Measurements from ENCODE around the gene TMC2.

Gene TMC2

DNA sequence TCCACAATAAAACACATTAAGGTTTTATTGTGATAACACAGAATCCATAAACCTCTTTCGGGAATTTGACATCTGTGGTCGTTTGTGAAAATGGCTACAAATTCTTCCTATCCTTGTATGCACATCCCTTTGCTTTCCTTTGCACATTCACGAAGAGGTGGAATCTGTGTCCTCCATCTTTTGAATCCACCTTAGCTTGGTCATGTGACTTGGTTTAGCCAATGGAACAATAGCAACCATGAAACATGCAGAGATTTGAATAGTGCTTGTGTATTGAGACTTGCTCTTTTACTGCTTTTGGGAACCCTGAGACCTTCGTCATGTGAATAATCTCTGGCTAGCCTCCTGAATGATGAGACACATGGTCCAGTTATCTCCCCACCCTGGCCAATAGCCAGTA is 66.4 kb downstream of the TMC2 start:
- no peaks in the 10 kb centered on the region for H3K27me3 Mint-ChIP-seq
- no peaks in the 10 kb centered on the region for H3K4me1 Mint-ChIP-seq
- H3K4me3 Mint-ChIP-seq = no peak overlapping the region
- peaks cover 12% of the 10 kb centered on the region for H3K9me3 Mint-ChIP-seq
- peaks cover 1% of the 10 kb centered on the region for H3K36me3 Mint-ChIP-seq (ENCODE audit: insufficient read depth)
- no peak overlapping the region for H3K27ac Mint-ChIP-seq (ENCODE audit: low read depth)
- no peak for ATAC-seq (replicated peaks; ENCODE audit: extremely low read depth, poor library complexity, severe bottlenecking)
- DNase-seq (ENCODE audit: low spot score in 2 of 2) = no peak

DNA sequence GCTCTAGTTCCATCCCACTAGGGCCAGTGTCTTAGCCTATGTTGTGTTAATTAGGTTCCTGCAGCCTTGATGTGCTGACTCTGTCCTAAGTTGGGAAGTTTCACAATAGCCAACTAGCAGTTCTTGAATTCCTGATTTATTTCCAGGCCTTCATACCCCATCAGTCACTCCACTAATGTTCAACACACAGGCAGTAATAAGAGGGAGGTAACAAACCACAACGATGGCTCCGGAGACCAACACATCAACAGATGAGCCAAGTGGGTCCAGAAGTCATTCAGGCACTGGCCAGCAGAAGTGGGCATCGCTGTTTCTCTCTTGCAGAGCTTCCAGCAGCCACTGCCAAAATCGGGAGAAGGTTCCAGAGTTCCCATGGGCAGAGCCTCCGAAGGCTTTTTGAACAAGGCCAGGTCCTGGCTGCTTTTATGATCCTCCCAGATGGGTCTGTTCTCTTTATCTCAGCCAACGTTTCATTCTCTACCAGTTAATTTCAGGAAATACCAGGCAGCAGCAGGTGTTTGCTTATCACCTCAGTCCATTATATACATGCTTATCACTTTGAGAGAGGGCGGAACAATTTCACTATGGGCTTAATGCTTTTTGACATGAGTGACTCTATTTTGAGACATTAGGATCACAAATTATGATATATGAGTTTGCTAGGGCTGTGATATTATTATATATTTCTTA is 67.6 kb downstream of the TMC2 start:
- Mint-ChIP-seq H3K4me3 (no peak overlapping the region), H3K36me3 (ENCODE audit: insufficient read depth) (peaks cover 1% of the 10 kb centered on the region), H3K4me1 (no peaks in the 10 kb centered on the region), H3K27ac (ENCODE audit: low read depth) (no peak overlapping the region), H3K27me3 (peaks cover 6% of the 10 kb centered on the region), H3K9me3 (peaks cover 12% of the 10 kb centered on the region)
- ATAC-seq (replicated peaks; ENCODE audit: extremely low read depth, poor library complexity, severe bottlenecking) = no peak
- no peak for DNase-seq (ENCODE audit: low spot score in 2 of 2)

DNA sequence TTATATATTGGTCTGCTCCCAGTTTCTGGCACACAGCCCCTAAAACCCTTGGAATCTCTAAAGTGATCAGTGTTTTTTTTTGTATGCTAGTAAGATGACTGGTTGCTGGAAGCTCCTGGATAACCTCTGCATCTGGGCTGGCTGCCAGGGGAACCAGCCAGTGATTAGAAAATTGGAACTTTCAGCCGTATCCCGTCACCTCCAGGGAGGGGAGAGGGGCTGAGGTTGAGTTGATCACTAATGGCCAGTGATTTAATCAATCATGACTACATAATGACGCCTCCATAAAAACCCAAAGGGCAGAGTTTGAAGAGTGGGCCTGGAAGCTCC is 68.1 kb downstream of the TMC2 start:
- Mint-ChIP-seq H3K4me1 (no peaks in the 10 kb centered on the region), H3K36me3 (ENCODE audit: insufficient read depth) (peaks cover 1% of the 10 kb centered on the region), H3K9me3 (peaks cover 12% of the 10 kb centered on the region), H3K27me3 (peaks cover 11% of the 10 kb centered on the region), H3K27ac (ENCODE audit: low read depth) (no peak overlapping the region), H3K4me3 (no peak overlapping the region)
- ATAC-seq (replicated peaks; ENCODE audit: extremely low read depth, poor library complexity, severe bottlenecking) = no peak
- no peak for DNase-seq (ENCODE audit: low spot score in 2 of 2)

DNA sequence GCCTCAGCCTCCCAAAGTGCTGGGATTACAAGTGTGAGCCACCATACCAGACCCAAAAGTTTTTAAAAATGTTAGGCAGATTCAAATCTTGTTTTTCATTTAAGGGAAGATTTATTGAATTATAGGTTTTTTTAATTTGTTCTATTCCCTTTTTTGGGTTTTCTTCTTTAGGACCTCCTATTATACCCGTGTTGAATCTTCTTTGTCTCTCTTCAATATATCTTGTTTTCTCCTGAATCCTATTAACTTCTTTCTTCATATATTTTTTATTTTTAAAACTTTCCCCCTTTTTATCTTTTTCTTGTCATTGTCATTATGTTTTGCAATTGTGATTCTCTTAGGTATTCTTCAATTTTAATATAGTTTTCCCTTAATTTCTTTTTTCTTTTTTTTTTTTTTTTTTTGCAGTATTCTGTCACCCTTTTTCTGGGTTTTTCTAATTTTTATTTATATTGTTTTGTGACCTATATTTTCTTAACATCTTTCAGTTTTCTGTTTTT is 70.2 kb downstream of the TMC2 start:
- H3K4me1 Mint-ChIP-seq = no peaks in the 10 kb centered on the region
- peaks cover 12% of the 10 kb centered on the region for H3K9me3 Mint-ChIP-seq
- peaks cover 32% of the 10 kb centered on the region for H3K27me3 Mint-ChIP-seq
- no peak for DNase-seq (ENCODE audit: low spot score in 2 of 2)
- no peak overlapping the region for H3K4me3 Mint-ChIP-seq
- ATAC-seq (replicated peaks; ENCODE audit: extremely low read depth, poor library complexity, severe bottlenecking) = no peak
- H3K36me3 Mint-ChIP-seq (ENCODE audit: insufficient read depth) = peaks cover 1% of the 10 kb centered on the region
- H3K27ac Mint-ChIP-seq (ENCODE audit: low read depth) = no peak overlapping the region

- no peak for ATAC-seq (replicated peaks; ENCODE audit: extremely low read depth, poor library complexity, severe bottlenecking)
- H3K9me3 Mint-ChIP-seq = peaks cover 12% of the 10 kb centered on the region
- H3K4me1 Mint-ChIP-seq = no peaks in the 10 kb centered on the region
- peaks cover 43% of the 10 kb centered on the region for H3K27me3 Mint-ChIP-seq
- no peak overlapping the region for H3K4me3 Mint-ChIP-seq
- H3K27ac Mint-ChIP-seq (ENCODE audit: low read depth) = no peak overlapping the region
- no peak for DNase-seq (ENCODE audit: low spot score in 2 of 2)
- H3K36me3 Mint-ChIP-seq (ENCODE audit: insufficient read depth) = peaks cover 1% of the 10 kb centered on the region
Observed at GRCh38 chr20:2610326-2610725, 74.0 kb downstream of the TMC2 start.

DNA sequence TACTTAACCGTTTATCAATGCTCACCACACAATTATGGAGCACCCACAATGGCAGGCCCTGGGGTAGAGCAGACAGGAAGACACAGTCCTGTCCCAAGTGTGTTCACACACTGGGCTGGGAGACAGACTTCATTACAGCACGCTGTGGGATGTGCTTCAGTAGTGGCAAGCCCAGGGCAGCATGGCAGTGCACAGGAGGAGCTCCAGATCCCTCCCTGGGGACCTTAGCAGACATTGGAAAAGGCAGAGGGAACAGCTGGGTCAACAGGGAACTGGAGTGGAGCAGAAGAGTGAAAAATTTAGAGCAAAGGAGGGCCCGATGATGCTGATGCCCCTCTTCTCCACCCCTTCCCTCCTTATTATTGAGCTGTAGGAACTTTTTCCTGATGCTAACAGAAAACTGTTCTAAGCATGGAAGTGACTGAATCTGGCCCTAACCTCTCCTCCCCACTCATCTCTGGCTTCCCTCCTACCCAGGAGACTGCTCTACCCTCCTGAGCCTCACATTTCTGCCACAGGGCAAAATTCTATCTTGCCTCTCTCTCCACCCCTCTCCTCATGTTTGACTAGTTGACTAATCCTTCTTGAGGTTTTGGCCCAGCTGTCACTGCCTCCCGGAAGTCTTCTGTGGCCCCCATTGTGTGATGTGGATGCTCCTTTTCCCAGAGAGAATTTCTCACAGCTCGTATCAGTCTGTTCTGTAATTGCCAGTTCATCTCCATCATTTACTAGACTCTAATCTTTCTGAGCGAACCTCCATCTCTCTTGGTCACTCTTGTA is 74.8 kb downstream of the TMC2 start:
- H3K27me3 Mint-ChIP-seq = peaks cover 51% of the 10 kb centered on the region
- no peak overlapping the region for H3K27ac Mint-ChIP-seq (ENCODE audit: low read depth)
- H3K4me1 Mint-ChIP-seq = no peaks in the 10 kb centered on the region
- no peak for DNase-seq (ENCODE audit: low spot score in 2 of 2)
- no peak overlapping the region for H3K4me3 Mint-ChIP-seq
- H3K9me3 Mint-ChIP-seq = peaks cover 12% of the 10 kb centered on the region
- ATAC-seq (replicated peaks; ENCODE audit: extremely low read depth, poor library complexity, severe bottlenecking) = no peak
- H3K36me3 Mint-ChIP-seq (ENCODE audit: insufficient read depth) = peaks cover 1% of the 10 kb centered on the region

DNA sequence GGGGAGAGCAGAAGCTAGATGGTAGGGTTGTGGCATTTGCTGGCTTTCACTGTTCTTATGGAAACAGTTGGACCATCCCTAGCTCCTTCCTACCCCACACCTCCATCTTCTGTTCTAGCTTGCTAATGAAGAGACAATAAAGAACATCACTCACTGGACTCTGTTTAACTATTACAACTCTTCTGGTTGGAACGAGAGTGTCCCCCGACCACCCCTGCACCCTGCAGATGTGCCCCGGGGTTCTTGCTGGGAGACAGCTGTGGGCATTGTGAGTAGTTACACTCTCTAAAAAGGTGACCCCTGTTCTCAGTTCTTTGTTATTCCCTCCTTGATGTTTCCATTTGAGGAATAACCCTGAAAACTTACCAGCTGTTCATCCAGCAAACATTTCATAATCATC is 75.7 kb downstream of the TMC2 start:
- H3K4me3 Mint-ChIP-seq = no peak overlapping the region
- no peaks in the 10 kb centered on the region for H3K4me1 Mint-ChIP-seq
- H3K27ac Mint-ChIP-seq (ENCODE audit: low read depth) = no peak overlapping the region
- peaks cover 5% of the 10 kb centered on the region for H3K9me3 Mint-ChIP-seq
- ATAC-seq (replicated peaks; ENCODE audit: extremely low read depth, poor library complexity, severe bottlenecking) (no peak), DNase-seq (ENCODE audit: low spot score in 2 of 2) (no peak)
- peaks cover 61% of the 10 kb centered on the region for H3K27me3 Mint-ChIP-seq
- peaks cover 1% of the 10 kb centered on the region for H3K36me3 Mint-ChIP-seq (ENCODE audit: insufficient read depth)

GRCh38 chr20:2616634-2617033 is 80.3 kb downstream of the TMC2 start:
- no peaks in the 10 kb centered on the region for H3K9me3 Mint-ChIP-seq
- peaks cover 65% of the 10 kb centered on the region for H3K27me3 Mint-ChIP-seq
- H3K27ac Mint-ChIP-seq (ENCODE audit: low read depth) = no peak overlapping the region
- no peaks in the 10 kb centered on the region for H3K36me3 Mint-ChIP-seq (ENCODE audit: insufficient read depth)
- no peak overlapping the region for H3K4me3 Mint-ChIP-seq
- H3K4me1 Mint-ChIP-seq = no peaks in the 10 kb centered on the region
- no peak for DNase-seq (ENCODE audit: low spot score in 2 of 2)
- ATAC-seq (replicated peaks; ENCODE audit: extremely low read depth, poor library complexity, severe bottlenecking) = no peak

GRCh38 chr20:2617099-2617714 is 80.8 kb downstream of the TMC2 start:
- Mint-ChIP-seq H3K36me3 (ENCODE audit: insufficient read depth) (no peaks in the 10 kb centered on the region), H3K4me1 (no peaks in the 10 kb centered on the region), H3K4me3 (no peak overlapping the region), H3K9me3 (no peaks in the 10 kb centered on the region), H3K27ac (ENCODE audit: low read depth) (no peak overlapping the region), H3K27me3 (peaks cover 60% of the 10 kb centered on the region)
- ATAC-seq (replicated peaks; ENCODE audit: extremely low read depth, poor library complexity, severe bottlenecking) (no peak), DNase-seq (ENCODE audit: low spot score in 2 of 2) (no peak)

GRCh38 chr20:2618815-2619214 is 82.4 kb downstream of the TMC2 start:
- no peaks in the 10 kb centered on the region for H3K4me1 Mint-ChIP-seq
- H3K9me3 Mint-ChIP-seq = no peaks in the 10 kb centered on the region
- no peaks in the 10 kb centered on the region for H3K36me3 Mint-ChIP-seq (ENCODE audit: insufficient read depth)
- DNase-seq (ENCODE audit: low spot score in 2 of 2) (no peak), ATAC-seq (replicated peaks; ENCODE audit: extremely low read depth, poor library complexity, severe bottlenecking) (no peak)
- H3K27ac Mint-ChIP-seq (ENCODE audit: low read depth) = no peak overlapping the region
- H3K27me3 Mint-ChIP-seq = peaks cover 65% of the 10 kb centered on the region
- H3K4me3 Mint-ChIP-seq = no peak overlapping the region

DNA sequence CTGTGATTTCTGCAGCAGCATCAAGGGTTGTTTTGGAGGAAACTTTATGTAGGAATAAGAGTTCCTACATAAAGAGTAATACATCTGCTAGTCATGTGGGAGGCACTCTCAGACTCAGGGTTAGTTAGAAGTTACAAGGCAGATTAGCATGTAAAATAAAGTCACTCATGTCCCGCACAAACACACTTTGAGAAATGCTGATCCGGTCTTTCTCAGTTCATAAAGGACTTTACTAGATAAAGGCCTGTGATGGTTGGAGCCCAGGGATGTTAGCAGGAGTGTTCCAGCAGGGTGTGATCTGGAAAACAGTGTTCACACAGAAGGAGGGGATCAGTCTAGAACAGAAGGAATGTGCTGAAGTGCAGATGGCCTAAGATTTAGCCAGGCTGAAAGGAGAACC is 83.0 kb downstream of the TMC2 start:
- H3K4me1 Mint-ChIP-seq = no peaks in the 10 kb centered on the region
- H3K9me3 Mint-ChIP-seq = no peaks in the 10 kb centered on the region
- H3K36me3 Mint-ChIP-seq (ENCODE audit: insufficient read depth) = no peaks in the 10 kb centered on the region
- DNase-seq (ENCODE audit: low spot score in 2 of 2) = no peak
- no peak overlapping the region for H3K27ac Mint-ChIP-seq (ENCODE audit: low read depth)
- no peak for ATAC-seq (replicated peaks; ENCODE audit: extremely low read depth, poor library complexity, severe bottlenecking)
- H3K27me3 Mint-ChIP-seq = peaks cover 65% of the 10 kb centered on the region
- no peak overlapping the region for H3K4me3 Mint-ChIP-seq

- no peaks in the 10 kb centered on the region for H3K9me3 Mint-ChIP-seq
- no peak for DNase-seq (ENCODE audit: low spot score in 2 of 2)
- no peak overlapping the region for H3K4me3 Mint-ChIP-seq
- no peaks in the 10 kb centered on the region for H3K36me3 Mint-ChIP-seq (ENCODE audit: insufficient read depth)
- peaks cover 65% of the 10 kb centered on the region for H3K27me3 Mint-ChIP-seq
- H3K27ac Mint-ChIP-seq (ENCODE audit: low read depth) = no peak overlapping the region
- H3K4me1 Mint-ChIP-seq = no peaks in the 10 kb centered on the region
- no peak for ATAC-seq (replicated peaks; ENCODE audit: extremely low read depth, poor library complexity, severe bottlenecking)
Observed at GRCh38 chr20:2619961-2620595, 83.7 kb downstream of the TMC2 start.
